Neural progenitor cell (in vitro differentiated cells): ENCODE data around the gene GOLGB1. TPM values are rescaled to one million over a fixed set of nuclear protein-coding genes. Genes with fewer than 3 reads are reported as not detected.

Source experiments
- DNase-seq: peaks from one replicate; pipeline ENCODE4 v3.0.0-alpha.2; 2016; ENCODE audit warnings: low spot score
- H2AFZ ChIP-seq: fragments of 200-600 bp; sonication (generic); replicated peaks from 2 replicates; pipeline ENCODE4 v1.6.1; 2016; ENCODE audit warnings: antibody characterized with exemption
- H3F3A ChIP-seq: fragments of 200-600 bp; sonication (generic); 2 replicates; pipeline ENCODE4 v1.6.1; 2016; ENCODE audit warnings: antibody characterized with exemption, low read depth
- H3K27ac ChIP-seq: fragments of 200-600 bp; sonication (generic); 2 replicates; pipeline ENCODE4 v1.5.1; 2016; ENCODE audit warnings: mild to moderate bottlenecking
- H3K27me3 ChIP-seq: fragments of 200-600 bp; sonication (generic); 2 replicates; pipeline ENCODE4 v1.6.1; 2016; ENCODE audit warnings: mild to moderate bottlenecking, moderate library complexity
- H3K36me3 ChIP-seq: fragments of 200-600 bp; sonication (generic); 2 replicates; pipeline ENCODE4 v1.5.1; 2016
- H3K4me1 ChIP-seq: fragments of 200-600 bp; sonication (generic); 2 replicates; pipeline ENCODE4 v1.6.1; 2016; ENCODE audit warnings: mixed run types
- H3K4me2 ChIP-seq: fragments of 200-600 bp; sonication (generic); 2 replicates; pipeline ENCODE4 v1.6.1; 2016
- H3K4me3 ChIP-seq: fragments of 200-600 bp; sonication (generic); 2 replicates; pipeline ENCODE4 v1.5.1; 2016
- H3K79me2 ChIP-seq: fragments of 200-600 bp; sonication (generic); 2 replicates; pipeline ENCODE4 v1.6.1; 2016; ENCODE audit warnings: low read depth
- H3K9ac ChIP-seq: fragments of 200-600 bp; sonication (generic); 2 replicates; pipeline ENCODE4 v1.6.1; 2016
- H3K9me3 ChIP-seq: fragments of 200-600 bp; sonication (generic); 2 replicates; pipeline ENCODE4 v1.5.1; 2016; ENCODE audit warnings: low read depth
- H4K20me1 ChIP-seq: fragments of 200-600 bp; sonication (generic); 2 replicates; pipeline ENCODE4 v1.6.1; 2016; ENCODE audit warnings: low read depth
- H3K27ac Mint-ChIP-seq: 3 replicates; pipeline ENCODE4 v1.8.0; 2021; ENCODE audit warnings: mixed read lengths
- H3K27me3 Mint-ChIP-seq: 2 replicates; pipeline ENCODE4 v1.8.0; 2022; ENCODE audit warnings: low read depth, mild to moderate bottlenecking, inconsistent platforms, moderate library complexity, mixed read lengths; ENCODE audit not compliant: insufficient read depth
- H3K36me3 Mint-ChIP-seq: 3 replicates; pipeline ENCODE4 v1.8.0; 2021; ENCODE audit warnings: mixed read lengths
- H3K4me1 Mint-ChIP-seq: 3 replicates; pipeline ENCODE4 v1.8.0; 2021; ENCODE audit warnings: mixed read lengths
- H3K4me3 Mint-ChIP-seq: 3 replicates; pipeline ENCODE4 v1.8.0; 2021; ENCODE audit warnings: mild to moderate bottlenecking, moderate library complexity, mixed read lengths
- H3K9me3 Mint-ChIP-seq: 3 replicates; pipeline ENCODE4 v1.8.0; 2020; ENCODE audit warnings: mixed read lengths
- CTCF ChIP-seq: fragments of 200-600 bp; sonication (generic); IDR thresholded peaks from 2 replicates; pipeline ENCODE4 v1.5.1; 2017; ENCODE audit warnings: antibody characterized with exemption, mild to moderate bottlenecking
- EZH2 ChIP-seq: fragments of 200-600 bp; sonication (generic); IDR thresholded peaks from 2 replicates; pipeline ENCODE4 v1.6.1; 2017; ENCODE audit warnings: antibody characterized with exemption, mild to moderate bottlenecking, moderate library complexity
- EZH2phosphoT487 ChIP-seq: fragments of 200-600 bp; sonication (generic); IDR thresholded peaks from 2 replicates; pipeline ENCODE4 v1.6.1; 2017; ENCODE audit warnings: antibody characterized with exemption
- total RNA-seq: library from RNA; depleted of rRNA; stranded (reverse); fragments of >200 nt; gene quantifications from 2 replicates; pipeline ENCODE4 v1.2.3, GENCODE V29; 2015; ENCODE audit warnings: low replicate concordance

The GOLGB1 gene
- total RNA-seq, 1 donor from 2014 or later, result 52.5 TPM

- Histone ChIP-seq H2AFZ (no peak overlapping the region), H3F3A (no peaks in the 10 kb centered on the region), H3K79me2 (no peaks in the 10 kb centered on the region), H3K27me3 (no peaks in the 10 kb centered on the region), H3K36me3 (peaks cover 39% of the 10 kb centered on the region), H4K20me1 (no peaks in the 10 kb centered on the region), H3K4me3 (no peak overlapping the region), H3K9ac (no peak overlapping the region), H3K9me3 (no peaks in the 10 kb centered on the region), H3K4me2 (no peak overlapping the region), H3K4me1 (no peaks in the 10 kb centered on the region), H3K27ac (no peak overlapping the region)
- Mint-ChIP-seq H3K27me3 (no peaks in the 10 kb centered on the region), H3K9me3 (peaks cover 2% of the 10 kb centered on the region), H3K36me3 (peaks cover 30% of the 10 kb centered on the region), H3K4me3 (no peak overlapping the region), H3K27ac (no peak overlapping the region), H3K4me1 (no peaks in the 10 kb centered on the region)
- DNase-seq, result no peak
- no peak for TF ChIP-seq EZH2
- TF ChIP-seq CTCF, result no peak
- TF ChIP-seq EZH2phosphoT487, result no peak
Observed at GRCh38 chr3:121719423-121719822, 30.1 kb downstream of the GOLGB1 start.

- H3K9me3 Mint-ChIP-seq, result no peaks in the 10 kb centered on the region
- H4K20me1 ChIP-seq, result no peaks in the 10 kb centered on the region
- no peak for DNase-seq
- H3K4me1 ChIP-seq, result no peaks in the 10 kb centered on the region
- H3K27me3 Mint-ChIP-seq, result no peaks in the 10 kb centered on the region
- no peak overlapping the region for H3K4me3 ChIP-seq
- no peak overlapping the region for H3K27ac Mint-ChIP-seq
- no peak overlapping the region for H3K27ac ChIP-seq
- no peak overlapping the region for H3K9ac ChIP-seq
- H3K9me3 ChIP-seq, result no peaks in the 10 kb centered on the region
- H3F3A ChIP-seq, result no peaks in the 10 kb centered on the region
- no peak overlapping the region for H2AFZ ChIP-seq
- no peak overlapping the region for H3K4me2 ChIP-seq
- no peak overlapping the region for H3K4me3 Mint-ChIP-seq
- no peaks in the 10 kb centered on the region for H3K4me1 Mint-ChIP-seq
- peaks cover 33% of the 10 kb centered on the region for H3K36me3 ChIP-seq
- H3K27me3 ChIP-seq, result no peaks in the 10 kb centered on the region
- TF ChIP-seq EZH2phosphoT487 (no peak), CTCF (no peak), EZH2 (no peak)
- no peaks in the 10 kb centered on the region for H3K79me2 ChIP-seq
- H3K36me3 Mint-ChIP-seq, result peaks cover 25% of the 10 kb centered on the region
Observed at GRCh38 chr3:121718205-121718846, 31.2 kb downstream of the GOLGB1 start.

GRCh38 chr3:121710347-121710746 is 39.2 kb downstream of the GOLGB1 start:
- no peaks in the 10 kb centered on the region for H3K79me2 ChIP-seq
- Mint-ChIP-seq H3K4me3 (no peak overlapping the region), H3K27me3 (peaks cover 2% of the 10 kb centered on the region), H3K36me3 (peaks cover 22% of the 10 kb centered on the region), H3K9me3 (no peaks in the 10 kb centered on the region), H3K27ac (no peak overlapping the region), H3K4me1 (no peaks in the 10 kb centered on the region)
- no peak overlapping the region for H3K27ac ChIP-seq
- no peak for TF ChIP-seq CTCF
- no peak for TF ChIP-seq EZH2phosphoT487
- no peak for TF ChIP-seq EZH2
- H3K9me3 ChIP-seq, result no peaks in the 10 kb centered on the region
- H3K9ac ChIP-seq, result no peak overlapping the region
- H3K36me3 ChIP-seq, result peaks cover 6% of the 10 kb centered on the region
- DNase-seq, result no peak
- no peaks in the 10 kb centered on the region for H3F3A ChIP-seq
- no peak overlapping the region for H3K4me3 ChIP-seq
- H3K4me1 ChIP-seq, result no peaks in the 10 kb centered on the region
- H4K20me1 ChIP-seq, result no peaks in the 10 kb centered on the region
- no peak overlapping the region for H3K4me2 ChIP-seq
- H2AFZ ChIP-seq, result no peak overlapping the region
- no peaks in the 10 kb centered on the region for H3K27me3 ChIP-seq
